Fibroblast of lung (primary cell): Measurements from ENCODE around the gene NPAS4.

Experiments used
- CTCF ChIP-seq, 2 donors: IDR thresholded peaks in 1 of 2; conservative IDR thresholded peaks in 1 of 2; 1 replicate in 1 of 2; 2 replicates in 1 of 2; pipeline ENCODE4 v1.5.1; 2011 to 2012; ENCODE audit warnings: low read length in 2 of 2, control low read depth in 1 of 2, inconsistent platforms in 1 of 2, low read depth in 1 of 2, mild to moderate bottlenecking in 1 of 2
- EZH2 ChIP-seq: IDR thresholded peaks from 2 replicates; pipeline ENCODE4 v1.5.1; 2012; ENCODE audit warnings: low read length, control low read depth, mild to moderate bottlenecking; ENCODE audit errors: missing control alignments

GRCh38 chr11:66391322-66391721, 29.5 kb upstream of the NPAS4 start:
- TF ChIP-seq CTCF (conservative IDR thresholded peaks at IDR 0.05 in 1 of 2, IDR thresholded peaks at IDR 0.05 in 1 of 2; ENCODE audit: low read depth in 1 of 2, low read length in 2 of 2) (no peak), EZH2 (no peak)
